CD14-positive monocyte (primary cell): ENCODE results near the gene PTTG1. TPM values are rescaled to one million over a fixed set of nuclear protein-coding genes. Genes with fewer than 3 reads are reported as not detected.

ENCODE experiments used
- DNase-seq, 3 donors: peaks; one replicate each; pipeline ENCODE4 v3.0.0-alpha.2; 2011 to 2022
- H2AFZ ChIP-seq: 2 replicates; pipeline ENCODE4 v1.6.0; 2012; ENCODE audit warnings: mild to moderate bottlenecking, low read depth, low read length, inconsistent platforms; ENCODE audit not compliant: insufficient read depth, poor library complexity, severe bottlenecking
- H3K27ac ChIP-seq, 2 donors: 1 replicate in 1 of 2; 2 replicates in 1 of 2; pipeline ENCODE4 v1.5.1; 2012 to 2013; ENCODE audit warnings: low read length in 2 of 2, control low read depth in 1 of 2, inconsistent platforms in 1 of 2, low read depth in 1 of 2, mild to moderate bottlenecking in 1 of 2
- H3K27me3 ChIP-seq, 2 donors: one replicate each; pipeline versions ENCODE4 v1.6.0 to v1.6.1; 2011 to 2013; ENCODE audit warnings: low read length in 2 of 2; ENCODE audit not compliant: control insufficient read depth in 2 of 2, insufficient read depth in 2 of 2
- H3K36me3 ChIP-seq, 2 donors: replicated peaks in 1 of 2; 1 replicate in 1 of 2; 2 replicates in 1 of 2; pipeline versions ENCODE4 v1.5.1 to v1.6.1; 2012 to 2013; ENCODE audit warnings: low read length in 2 of 2, control low read depth in 1 of 2, inconsistent platforms in 1 of 2, mild to moderate bottlenecking in 1 of 2; ENCODE audit not compliant: insufficient read depth in 2 of 2, control insufficient read depth in 1 of 2
- H3K4me1 ChIP-seq, 2 donors: 1 replicate in 1 of 2; 2 replicates in 1 of 2; pipeline versions ENCODE4 v1.5.1 to v1.6.1; 2012 to 2013; ENCODE audit warnings: low read length in 2 of 2, control low read depth in 1 of 2, inconsistent platforms in 1 of 2, mild to moderate bottlenecking in 1 of 2, moderate library complexity in 1 of 2; ENCODE audit not compliant: insufficient read depth in 2 of 2, control insufficient read depth in 1 of 2
- H3K4me2 ChIP-seq: replicated peaks from 2 replicates; pipeline ENCODE3; 2012; ENCODE audit warnings: low read length, moderate library complexity, mild to moderate bottlenecking; ENCODE audit not compliant: poor library complexity, severe bottlenecking; ENCODE audit errors: extremely low read depth
- H3K4me3 ChIP-seq, 3 experiments: fragments of 200-600 bp in 1 of 3; sonication (generic) in 1 of 3; replicated peaks in 1 of 3; 1 replicate in 2 of 3; 2 replicates in 1 of 3; pipeline ENCODE4 v1.5.1; 2011 to 2013; ENCODE audit warnings: low read length in 3 of 3, mild to moderate bottlenecking in 3 of 3, control low read depth in 2 of 3, low read depth in 2 of 3, inconsistent platforms in 1 of 3, moderate library complexity in 1 of 3
- H3K79me2 ChIP-seq: 2 replicates; pipeline ENCODE4 v1.6.0; 2012; ENCODE audit warnings: mild to moderate bottlenecking, control low read depth, inconsistent platforms, low read length, moderate library complexity; ENCODE audit not compliant: insufficient read depth
- H3K9ac ChIP-seq: 2 replicates; pipeline ENCODE4 v1.6.0; 2017; ENCODE audit warnings: low read length, mild to moderate bottlenecking; ENCODE audit not compliant: insufficient read depth, poor library complexity, severe bottlenecking
- H3K9me3 ChIP-seq, 2 donors: replicated peaks in 1 of 2; 1 replicate in 1 of 2; 2 replicates in 1 of 2; pipeline versions ENCODE4 v1.5.1 to v1.6.1; 2012 to 2013; ENCODE audit warnings: low read length in 2 of 2, control low read depth in 1 of 2; ENCODE audit not compliant: control insufficient read depth in 1 of 2, insufficient read depth in 1 of 2
- H4K20me1 ChIP-seq: 2 replicates; pipeline ENCODE4 v1.6.0; 2012; ENCODE audit warnings: mild to moderate bottlenecking, low read length, control low read depth, moderate library complexity; ENCODE audit not compliant: insufficient read depth
- H3K27ac Mint-ChIP-seq, 7 donors: one replicate each; pipeline ENCODE4 v1.8.0; 2020; ENCODE audit warnings: mild to moderate bottlenecking in 7 of 7, mixed read lengths in 7 of 7, moderate library complexity in 6 of 7, inconsistent platforms in 2 of 7
- H3K27me3 Mint-ChIP-seq, 3 donors: one replicate each; pipeline ENCODE4 v1.8.0; 2021 to 2022; ENCODE audit warnings: low read depth in 3 of 3, mild to moderate bottlenecking in 3 of 3, mixed read lengths in 3 of 3, moderate library complexity in 3 of 3, inconsistent platforms in 1 of 3
- H3K36me3 Mint-ChIP-seq, 2 donors: one replicate each; pipeline ENCODE4 v1.8.0; 2020; ENCODE audit warnings: mixed read lengths in 2 of 2, inconsistent platforms in 1 of 2, mild to moderate bottlenecking in 1 of 2
- H3K4me1 Mint-ChIP-seq: one replicate; pipeline ENCODE4 v1.8.0; 2020; ENCODE audit warnings: mild to moderate bottlenecking, mixed read lengths
- H3K4me3 Mint-ChIP-seq, 2 donors: one replicate each; pipeline ENCODE4 v1.8.0; 2020; ENCODE audit warnings: mild to moderate bottlenecking in 2 of 2, mixed read lengths in 2 of 2, moderate library complexity in 1 of 2
- H3K9me3 Mint-ChIP-seq, 7 donors: one replicate each; pipeline ENCODE4 v1.8.0; 2020 to 2022; ENCODE audit warnings: mixed read lengths in 7 of 7, mild to moderate bottlenecking in 6 of 7, moderate library complexity in 6 of 7, inconsistent platforms in 2 of 7
- WGBS: methylation state at CpG from one replicate; pipeline ENCODE4 v1.1.5; 2013; ENCODE audit warnings: missing lambda C conversion rate; ENCODE audit not compliant: insufficient coverage; 5-methylcytosine and 5-hydroxymethylcytosine counted together
- intact Hi-C, 2 donors: fragments of 100-400 bp; cut with micrococcal nuclease; formaldehyde crosslinking; loops; one replicate each; pipeline versions ENCODE4 v1.15.0 to v1.15.1; 2023
- polyA minus RNA-seq: library from RNA; depleted of rRNA, polyadenylated mRNA; stranded (reverse); fragments of >200 nt; gene quantifications from 2 replicates; pipeline ENCODE4 v1.2.3, GENCODE V29; 2012
- polyA plus RNA-seq, 3 donors: library from polyadenylated mRNA; depleted of rRNA in 1 of 3; unstranded in 2 of 3; stranded (reverse) in 1 of 3; fragments of 300-500 nt in 2 of 3; fragments of >200 nt in 1 of 3; fragmentation: Illumina TruSeq in 2 of 3; gene quantifications; 1 replicate in 2 of 3; 2 replicates in 1 of 3; pipeline ENCODE4 v1.2.3, GENCODE V29; 2012 to 2021
- total RNA-seq, 12 experiments: library from RNA in 1 of 12; stranded (reverse) in 1 of 12; fragments of 120-200 nt in 1 of 12; gene quantifications; one replicate each; pipeline ENCODE4 v1.2.4 and lab custom pipeline; 2013 to 2026; ENCODE audit warnings: mixed read lengths in 6 of 12, inconsistent platforms in 1 of 12
- TF ChIP-seq, protein P1 (sequence below): fragments of 200-600 bp; IDR thresholded peaks from one replicate; pipeline ENCODE4 v1.8.0; 2022; ENCODE audit warnings: antibody characterized with exemption, mild to moderate bottlenecking

The PTTG1 gene
- total RNA-seq (2013), result 4.1 TPM
- polyA plus RNA-seq (1 to 10 TPM; 2.5 to 3.6 (median 3.3) TPM), polyA minus RNA-seq (1.8 and 3.7 TPM in 2 replicates), total RNA-seq (lab: John Stamatoyannopoulos, UW) (4.5 to 23.2 (median 9.0) reads per million in 11 experiments)

GRCh38 chr5:160421625-160422258 lies at the start of gene PTTG1:
TSS of gene PTTG1 (plus strand) at chr5:160421855. CDS start at chr5:160422313, 458 bp downstream.
- DNase-seq, result peak; percentile 90 to 96 (median 92)
- H2AFZ ChIP-seq, result peak within 1 kb of the TSS; percentile 89
- Mint-ChIP-seq H3K27ac (peak within 1 kb of the TSS; percentile 90 to 99 (median 94)), H3K27me3 (no peaks in the 10 kb centered on the region), H3K9me3 (no peaks in the 10 kb centered on the region), H3K4me1 (peaks cover 58% of the 10 kb centered on the region), H3K4me3 (peak within 1 kb of the TSS; percentile 96 to 97), H3K36me3 (peaks cover 3 to 13% of the 10 kb centered on the region in 2 donors)
- H3K79me2 ChIP-seq, result peaks cover 75% of the 10 kb centered on the region
- 0% methylated on average over 32 of the region's 39 CpGs for WGBS
- H3K27ac ChIP-seq, result peak within 1 kb of the TSS; percentile 32 to 81
- peaks cover 40 to 72% of the 10 kb centered on the region in 2 donors for H3K4me1 ChIP-seq
- intact Hi-C loops, result no loop called here
- peaks cover 0 to 6% of the 10 kb centered on the region in 2 donors for H3K36me3 ChIP-seq
- peak within 1 kb of the TSS; percentile 86 for H3K4me2 ChIP-seq
- H3K9me3 ChIP-seq, result no peaks in the 10 kb centered on the region
- H3K27me3 ChIP-seq, result no peaks in the 10 kb centered on the region
- H3K4me3 ChIP-seq, result peak within 1 kb of the TSS; percentile 67 to 88 (median 84)
- H3K9ac ChIP-seq, result peak within 1 kb of the TSS; percentile 80
- TF ChIP-seq, protein P1, sequence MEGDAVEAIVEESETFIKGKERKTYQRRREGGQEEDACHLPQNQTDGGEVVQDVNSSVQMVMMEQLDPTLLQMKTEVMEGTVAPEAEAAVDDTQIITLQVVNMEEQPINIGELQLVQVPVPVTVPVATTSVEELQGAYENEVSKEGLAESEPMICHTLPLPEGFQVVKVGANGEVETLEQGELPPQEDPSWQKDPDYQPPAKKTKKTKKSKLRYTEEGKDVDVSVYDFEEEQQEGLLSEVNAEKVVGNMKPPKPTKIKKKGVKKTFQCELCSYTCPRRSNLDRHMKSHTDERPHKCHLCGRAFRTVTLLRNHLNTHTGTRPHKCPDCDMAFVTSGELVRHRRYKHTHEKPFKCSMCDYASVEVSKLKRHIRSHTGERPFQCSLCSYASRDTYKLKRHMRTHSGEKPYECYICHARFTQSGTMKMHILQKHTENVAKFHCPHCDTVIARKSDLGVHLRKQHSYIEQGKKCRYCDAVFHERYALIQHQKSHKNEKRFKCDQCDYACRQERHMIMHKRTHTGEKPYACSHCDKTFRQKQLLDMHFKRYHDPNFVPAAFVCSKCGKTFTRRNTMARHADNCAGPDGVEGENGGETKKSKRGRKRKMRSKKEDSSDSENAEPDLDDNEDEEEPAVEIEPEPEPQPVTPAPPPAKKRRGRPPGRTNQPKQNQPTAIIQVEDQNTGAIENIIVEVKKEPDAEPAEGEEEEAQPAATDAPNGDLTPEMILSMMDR, result no peak
- H4K20me1 ChIP-seq, result peaks cover 7% of the 10 kb centered on the region

DNA sequence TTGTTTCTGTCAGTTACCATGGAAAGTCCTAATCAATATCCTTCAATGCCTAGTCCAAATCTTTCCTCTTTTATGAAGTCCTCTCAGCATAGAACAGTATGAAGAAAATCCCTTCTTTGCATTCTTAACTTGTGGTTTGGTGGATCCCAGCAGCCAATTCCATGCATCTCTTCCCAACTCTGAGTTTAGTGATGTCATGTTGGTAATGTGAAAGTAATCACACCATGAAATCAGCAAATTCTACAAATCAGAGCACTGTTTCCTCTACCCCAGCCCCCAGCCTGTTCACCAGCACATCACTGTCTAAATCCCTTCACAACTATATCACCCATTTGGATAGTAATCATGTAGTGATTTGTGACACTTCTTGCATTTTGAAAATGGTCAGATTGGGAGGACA lies 46.5 kb upstream of the PTTG1 start:
- Mint-ChIP-seq H3K36me3 (no peaks in the 10 kb centered on the region), H3K4me1 (peaks cover 9% of the 10 kb centered on the region), H3K27me3 (peaks cover 29 to 65% (median 36%) of the 10 kb centered on the region in 3 donors), H3K27ac (no peak overlapping the region), H3K9me3 (peaks cover 0 to 6% (median 0%) of the 10 kb centered on the region in 7 donors), H3K4me3 (no peak overlapping the region)
- Histone ChIP-seq H2AFZ (no peak overlapping the region), H3K4me2 (no peak overlapping the region), H4K20me1 (no peaks in the 10 kb centered on the region), H3K9me3 (no peaks in the 10 kb centered on the region), H3K4me3 (no peak overlapping the region), H3K9ac (no peak overlapping the region), H3K36me3 (no peaks in the 10 kb centered on the region), H3K4me1 (peaks cover 4 to 6% of the 10 kb centered on the region in 2 donors), H3K27me3 (peaks cover 38 to 41% of the 10 kb centered on the region in 2 donors), H3K27ac (no peak overlapping the region), H3K79me2 (no peaks in the 10 kb centered on the region)
- DNase-seq, result no peak
- TF ChIP-seq, protein P1, result no peak
- intact Hi-C loops, result no loop called here
